ENCODE data around the gene ATP6V0D1. TPM values are rescaled to one million over a fixed set of nuclear protein-coding genes. Genes with fewer than 3 reads are reported as not detected.

ATP6V0D1 gene
- polyA plus RNA-seq, 3 donors, result 34.0 to 77.2 (median 67.3) TPM

- H3K27ac ChIP-seq (ENCODE audit: low read depth, low read length), result no peak overlapping the region
- WGBS, 3 donors, result 15 to 55% (median 50%) methylated on average over 7 of the region's 7 CpGs
These were observed 10.6 kb downstream of the ATP6V0D1 start for GRCh38 chr16:67470359-67470758.

GRCh38 chr16:67468731-67469130 lies 12.2 kb downstream of the ATP6V0D1 start:
- WGBS, 3 donors, result 79 to 83% (median 82%) methylated on average over 5 of the region's 5 CpGs
- no peak overlapping the region for H3K27ac ChIP-seq (ENCODE audit: low read depth, low read length)

GRCh38 chr16:67466581-67466980 lies 14.4 kb downstream of the ATP6V0D1 start:
- H3K27ac ChIP-seq (ENCODE audit: low read depth, low read length), result no peak overlapping the region
- WGBS, 3 donors, result 58 to 84% (median 83%) methylated on average over 6 of the region's 6 CpGs

DNA sequence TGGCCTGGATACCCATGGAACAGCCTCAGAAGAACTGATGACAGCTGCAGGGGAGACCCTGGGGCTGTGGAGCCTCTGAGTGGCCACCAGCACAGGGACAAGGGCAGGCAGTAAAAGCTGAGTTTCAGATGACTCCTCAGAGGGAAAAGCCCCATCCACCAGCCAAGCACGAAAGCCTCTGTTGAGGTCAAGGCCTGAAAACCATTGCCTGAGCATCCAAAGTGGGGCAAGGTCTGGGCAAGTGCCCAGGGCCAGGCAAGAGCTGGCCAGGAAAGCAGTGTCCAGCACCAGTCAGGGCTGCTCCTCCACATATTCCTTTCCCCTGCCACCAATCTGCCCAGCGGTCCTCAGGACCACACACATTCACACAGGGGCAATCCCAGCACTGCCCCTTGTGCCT lies 16.4 kb downstream of the ATP6V0D1 start:
- no peak overlapping the region for H3K27ac ChIP-seq (ENCODE audit: low read depth, low read length)
- 65 to 87% (median 71%) methylated on average over 2 of the region's 2 CpGs for WGBS, 3 donors

DNA sequence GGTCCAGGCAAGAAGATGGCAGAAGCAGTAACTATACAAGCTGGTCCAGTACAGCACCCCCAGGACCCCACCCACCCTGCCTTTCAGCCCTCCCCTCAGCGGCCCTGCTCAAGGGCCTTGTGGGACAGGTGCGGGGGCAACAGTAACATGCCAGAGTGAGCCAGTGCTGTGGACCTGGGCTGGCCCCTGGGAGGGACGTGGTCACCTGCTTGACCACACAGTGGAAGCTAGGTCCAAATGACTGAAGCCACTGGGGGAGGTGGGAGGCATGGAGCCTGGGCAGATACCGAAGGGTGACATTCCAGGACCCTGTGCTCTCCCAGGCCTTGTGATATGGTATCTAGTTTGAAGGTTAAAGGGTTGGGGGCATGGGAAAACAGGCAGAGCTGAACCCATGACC lies 17.3 kb downstream of the ATP6V0D1 start:
- WGBS, 3 donors, result 81 to 93% (median 91%) methylated on average over 4 of the region's 4 CpGs
- H3K27ac ChIP-seq (ENCODE audit: low read depth, low read length), result no peak overlapping the region

- 65 to 85% (median 80%) methylated on average over 5 of the region's 5 CpGs for WGBS, 3 donors
- H3K27ac ChIP-seq (ENCODE audit: low read depth, low read length), result no peak overlapping the region
These were observed 17.9 kb downstream of the ATP6V0D1 start for GRCh38 chr16:67463059-67463458.

GRCh38 chr16:67462279-67462655 lies 18.7 kb downstream of the ATP6V0D1 start:
- WGBS, 3 donors, result 77 to 94% (median 94%) methylated on average over 5 of the region's 5 CpGs
- no peak overlapping the region for H3K27ac ChIP-seq (ENCODE audit: low read depth, low read length)

DNA sequence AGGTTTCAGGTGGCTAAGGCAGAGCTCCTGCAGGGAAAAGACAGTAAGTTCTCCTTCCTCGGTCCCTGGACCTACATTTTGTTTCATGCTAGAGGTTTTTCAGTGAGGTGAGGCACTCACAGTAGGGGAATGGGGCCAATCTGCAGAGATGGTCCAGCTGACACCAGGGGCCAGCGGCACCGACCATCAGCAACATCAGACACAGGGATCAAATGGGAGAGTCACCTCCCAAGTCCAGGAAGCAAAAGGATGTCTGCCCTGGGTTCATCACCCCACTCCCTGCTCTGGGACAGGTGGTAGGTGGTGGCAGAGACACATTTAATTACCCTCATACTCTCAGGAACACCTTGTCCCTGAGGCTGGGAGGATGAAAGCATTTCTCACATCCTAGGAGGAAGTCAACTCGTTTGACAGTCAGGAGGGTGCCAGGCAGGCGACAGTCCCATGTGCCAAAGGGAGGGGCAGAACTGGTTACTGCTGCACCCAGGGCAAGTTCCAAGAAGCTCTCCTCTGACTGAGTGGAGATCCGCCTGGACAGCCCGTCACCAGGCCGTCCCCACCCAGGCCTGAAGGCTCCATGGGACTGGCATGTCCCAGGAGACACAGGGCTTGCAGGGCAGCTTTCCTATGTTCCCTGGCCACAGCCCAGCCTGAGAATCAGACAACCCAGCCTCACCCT lies 19.2 kb downstream of the ATP6V0D1 start:
- 73 to 77% (median 76%) methylated on average over 8 of the region's 8 CpGs for WGBS, 3 donors
- no peak overlapping the region for H3K27ac ChIP-seq (ENCODE audit: low read depth, low read length)

DNA sequence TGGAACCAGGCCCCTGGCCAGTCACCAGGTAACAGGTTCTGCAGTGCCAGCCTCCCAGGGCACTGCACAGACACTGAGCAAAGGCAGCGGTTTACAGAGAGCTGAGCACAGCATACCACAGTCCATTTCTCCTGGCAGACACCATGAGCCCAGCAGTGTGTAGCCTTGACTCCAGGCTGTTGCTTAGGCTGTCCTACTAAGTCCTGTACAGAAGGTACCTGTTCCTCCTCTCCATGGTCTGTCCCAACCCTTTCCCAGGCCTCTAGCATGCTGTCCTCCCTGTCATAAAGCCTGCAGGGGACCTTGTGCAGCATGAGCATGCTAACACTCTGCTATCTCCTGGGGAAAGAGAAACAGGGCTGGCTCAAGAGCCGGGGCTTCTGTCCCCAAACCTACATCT lies 20.0 kb downstream of the ATP6V0D1 start:
- H3K27ac ChIP-seq (ENCODE audit: low read depth, low read length), result no peak overlapping the region
- WGBS, 3 donors, result 74 to 91% (median 87%) methylated on average over 2 of the region's 2 CpGs

- whole genome bisulfite sequencing, 3 donors, result 72 to 78% (median 73%) methylated on average over 5 of the region's 5 CpGs
- H3K27ac ChIP-seq (ENCODE audit: low read depth, low read length), result no peak overlapping the region
These were observed 20.8 kb downstream of the ATP6V0D1 start for GRCh38 chr16:67460168-67460567.

- WGBS, 3 donors, result 44 to 60% (median 59%) methylated on average over 3 of the region's 3 CpGs
- no peak overlapping the region for H3K27ac ChIP-seq (ENCODE audit: low read depth, low read length)
These were observed 21.2 kb downstream of the ATP6V0D1 start for GRCh38 chr16:67459861-67460150.

- H3K27ac ChIP-seq (ENCODE audit: low read depth, low read length), result no peak overlapping the region
- WGBS, 3 donors, result 17 to 60% (median 47%) methylated on average over 7 of the region's 7 CpGs
These were observed 21.7 kb downstream of the ATP6V0D1 start for GRCh38 chr16:67459066-67459860.

DNA sequence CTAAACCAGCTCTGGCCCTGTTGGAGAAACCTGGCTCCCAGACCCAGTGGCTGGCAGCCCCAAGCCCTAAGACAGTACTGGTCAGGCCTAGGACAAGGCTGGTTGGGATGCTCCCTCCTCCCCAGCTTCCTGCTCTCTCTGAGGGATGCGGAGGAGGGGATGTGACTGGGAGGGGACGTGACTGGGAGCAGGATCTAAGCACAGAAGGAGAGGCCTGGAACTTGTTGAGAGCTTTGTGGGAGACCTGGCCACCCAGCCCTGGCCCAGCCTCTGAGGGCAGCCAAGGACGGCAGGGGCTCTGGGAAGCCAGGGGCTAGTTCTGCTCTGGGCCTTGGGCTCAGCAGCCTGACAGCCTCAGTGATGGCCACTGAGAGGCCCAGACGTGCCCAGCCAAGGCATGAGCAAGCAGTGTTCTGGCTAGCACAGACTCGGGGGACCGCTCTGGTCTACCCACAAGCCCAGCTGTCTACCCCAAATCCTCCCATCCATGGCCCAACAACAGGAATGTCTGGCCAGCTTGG lies 22.8 kb downstream of the ATP6V0D1 start:
- no peak overlapping the region for H3K27ac ChIP-seq (ENCODE audit: low read depth, low read length)
- 68 to 73% (median 68%) methylated on average over 6 of the region's 6 CpGs for WGBS, 3 donors

GRCh38 chr16:67457611-67458010 lies 23.3 kb downstream of the ATP6V0D1 start:
- WGBS, 3 donors, result 59 to 73% (median 64%) methylated on average over 7 of the region's 7 CpGs
- no peak overlapping the region for H3K27ac ChIP-seq (ENCODE audit: low read depth, low read length)

DNA sequence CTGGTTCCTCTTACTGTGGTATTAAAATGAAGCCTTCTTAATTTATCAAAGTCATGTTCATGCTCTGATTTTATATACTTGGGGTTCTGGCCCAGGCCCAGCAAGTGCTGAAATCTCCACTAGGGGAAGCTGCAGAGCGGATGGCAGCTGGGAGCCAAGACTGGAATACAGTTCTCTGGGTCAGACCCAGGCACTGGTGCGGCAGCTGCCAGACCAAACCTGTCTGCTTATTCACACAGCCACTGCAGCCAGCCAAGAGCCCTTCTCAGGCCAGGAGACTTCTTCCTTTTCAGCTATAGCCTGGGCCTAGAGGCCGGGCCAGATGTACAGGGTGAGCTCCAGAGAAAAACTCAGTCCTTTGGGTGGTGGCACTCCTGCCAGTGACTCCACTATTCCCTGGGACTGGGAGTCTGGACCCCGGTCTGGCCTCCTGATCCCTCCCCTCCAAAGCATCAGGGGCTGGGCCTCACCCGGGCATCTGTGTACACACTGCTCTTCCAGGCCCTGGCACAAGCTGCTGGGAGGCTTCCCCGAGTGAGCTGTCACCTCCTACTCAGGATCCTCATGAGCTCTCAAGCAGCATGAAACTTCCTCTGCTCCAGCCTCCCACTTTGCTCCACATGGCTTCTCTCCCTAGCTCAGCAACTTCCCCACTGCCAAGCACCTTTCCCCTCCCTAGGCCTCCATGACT lies 24.4 kb downstream of the ATP6V0D1 start:
- no peak overlapping the region for H3K27ac ChIP-seq (ENCODE audit: low read depth, low read length)
- WGBS, 3 donors, result 30 to 53% (median 51%) methylated on average over 6 of the region's 6 CpGs

- no peak overlapping the region for H3K27ac ChIP-seq (ENCODE audit: low read depth, low read length)
- 87 to 97% (median 92%) methylated on average over 6 of the region's 6 CpGs for WGBS, 3 donors
These were observed 26.1 kb downstream of the ATP6V0D1 start for GRCh38 chr16:67454852-67455251.

DNA sequence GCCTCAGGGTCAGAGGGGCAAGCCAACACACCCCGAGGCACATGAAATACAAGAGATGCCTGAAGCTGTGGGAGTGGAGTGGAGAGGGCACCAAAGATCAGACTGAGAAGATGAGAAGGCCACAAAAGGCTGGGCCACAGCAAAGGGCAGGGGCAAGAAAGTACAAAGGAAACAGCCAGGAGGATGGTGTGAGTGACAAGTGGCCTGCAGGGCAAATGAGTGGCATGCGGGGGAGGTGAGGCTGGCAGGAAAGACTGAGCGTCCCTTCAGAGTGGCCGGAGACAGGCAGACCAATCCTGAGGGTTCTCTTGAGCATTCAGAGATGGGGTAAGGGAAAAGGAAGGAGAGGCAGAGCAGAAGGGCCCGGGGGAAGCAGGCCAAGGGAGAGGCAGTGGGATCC lies 26.9 kb downstream of the ATP6V0D1 start:
- 85 to 90% (median 86%) methylated on average over 5 of the region's 5 CpGs for WGBS, 3 donors
- H3K27ac ChIP-seq (ENCODE audit: low read depth, low read length), result no peak overlapping the region

DNA sequence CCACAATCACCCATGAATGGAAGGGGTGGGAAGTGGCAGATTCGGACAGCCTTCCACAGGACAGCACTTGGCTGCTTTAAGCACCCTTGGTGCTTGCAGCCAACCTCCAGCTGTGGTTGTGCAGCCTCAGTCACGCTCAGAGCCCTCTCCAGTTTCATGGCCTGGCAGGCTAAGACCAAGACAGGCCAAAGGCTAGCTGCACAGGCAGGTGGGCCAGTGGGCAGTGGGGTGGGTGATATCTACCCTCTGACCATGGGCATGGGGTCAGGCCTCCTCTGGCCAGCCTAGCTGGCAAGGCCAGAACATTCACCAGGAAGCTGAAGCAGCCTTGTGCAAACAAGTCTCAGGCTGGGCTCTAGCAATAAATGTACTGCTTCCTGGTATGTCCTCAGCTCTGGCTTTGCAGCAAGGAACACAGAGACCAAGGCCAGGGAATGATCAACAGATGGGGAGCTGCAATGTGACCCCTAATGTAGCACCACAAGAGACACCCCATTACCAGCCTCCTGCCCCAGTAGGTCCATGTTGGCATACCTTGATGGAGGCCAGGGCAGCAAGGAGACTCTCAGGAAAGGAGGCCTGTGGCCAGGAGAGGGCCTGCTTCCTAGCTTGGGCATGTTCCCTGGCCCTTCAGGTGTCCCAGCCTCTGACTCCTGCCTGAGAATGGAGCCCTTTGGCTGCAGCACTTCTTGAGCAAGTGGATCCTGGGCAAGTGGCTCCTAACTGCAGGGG lies 29.1 kb downstream of the ATP6V0D1 start:
- 48 to 64% (median 62%) methylated on average over 2 of the region's 2 CpGs for WGBS, 3 donors

More for the DNA sequence above, 29.1 kb downstream of the ATP6V0D1 start:
- H3K27ac ChIP-seq (ENCODE audit: low read depth, low read length), result no peak overlapping the region
